ENCODE measurements around the gene IL6ST.

GRCh38 chr5:55994998-55995914 lies 493 bp upstream of the IL6ST start:
- peak; percentile 5; the same call in 1 of the 2 replicates for TF ChIP-seq CTCF (IDR thresholded peaks at IDR 0.05; ENCODE audit: low read length)
- TF ChIP-seq EZH2 (IDR thresholded peaks at IDR 0.05; ENCODE audit: borderline replicate concordance, low read length): no peak
